ENCODE measurements around the gene KLHDC2.

The KLHDC2 gene

DNA sequence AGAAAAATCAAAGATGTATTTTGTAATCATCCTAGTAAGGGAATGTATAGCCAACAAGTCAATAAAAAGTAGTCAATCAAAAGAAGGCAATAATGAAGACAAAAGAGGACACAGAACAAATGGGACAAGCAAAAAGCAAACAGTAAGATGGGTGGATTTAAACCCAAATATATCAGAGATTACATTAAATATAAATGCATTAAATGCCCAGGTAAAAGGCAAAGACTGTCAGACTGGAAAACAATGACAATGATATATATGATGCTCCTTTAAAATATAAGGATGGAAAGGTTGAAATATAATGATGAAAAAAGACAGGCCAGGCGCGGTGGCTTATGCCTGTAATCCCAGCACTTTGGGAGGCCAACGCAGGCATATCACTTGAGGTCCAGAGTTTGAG, 48.9 kb downstream of the KLHDC2 start:
- TF ChIP-seq, protein P1, sequence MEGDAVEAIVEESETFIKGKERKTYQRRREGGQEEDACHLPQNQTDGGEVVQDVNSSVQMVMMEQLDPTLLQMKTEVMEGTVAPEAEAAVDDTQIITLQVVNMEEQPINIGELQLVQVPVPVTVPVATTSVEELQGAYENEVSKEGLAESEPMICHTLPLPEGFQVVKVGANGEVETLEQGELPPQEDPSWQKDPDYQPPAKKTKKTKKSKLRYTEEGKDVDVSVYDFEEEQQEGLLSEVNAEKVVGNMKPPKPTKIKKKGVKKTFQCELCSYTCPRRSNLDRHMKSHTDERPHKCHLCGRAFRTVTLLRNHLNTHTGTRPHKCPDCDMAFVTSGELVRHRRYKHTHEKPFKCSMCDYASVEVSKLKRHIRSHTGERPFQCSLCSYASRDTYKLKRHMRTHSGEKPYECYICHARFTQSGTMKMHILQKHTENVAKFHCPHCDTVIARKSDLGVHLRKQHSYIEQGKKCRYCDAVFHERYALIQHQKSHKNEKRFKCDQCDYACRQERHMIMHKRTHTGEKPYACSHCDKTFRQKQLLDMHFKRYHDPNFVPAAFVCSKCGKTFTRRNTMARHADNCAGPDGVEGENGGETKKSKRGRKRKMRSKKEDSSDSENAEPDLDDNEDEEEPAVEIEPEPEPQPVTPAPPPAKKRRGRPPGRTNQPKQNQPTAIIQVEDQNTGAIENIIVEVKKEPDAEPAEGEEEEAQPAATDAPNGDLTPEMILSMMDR (conservative IDR thresholded peaks at IDR 0.05; ENCODE audit: low read depth), result no peak

DNA sequence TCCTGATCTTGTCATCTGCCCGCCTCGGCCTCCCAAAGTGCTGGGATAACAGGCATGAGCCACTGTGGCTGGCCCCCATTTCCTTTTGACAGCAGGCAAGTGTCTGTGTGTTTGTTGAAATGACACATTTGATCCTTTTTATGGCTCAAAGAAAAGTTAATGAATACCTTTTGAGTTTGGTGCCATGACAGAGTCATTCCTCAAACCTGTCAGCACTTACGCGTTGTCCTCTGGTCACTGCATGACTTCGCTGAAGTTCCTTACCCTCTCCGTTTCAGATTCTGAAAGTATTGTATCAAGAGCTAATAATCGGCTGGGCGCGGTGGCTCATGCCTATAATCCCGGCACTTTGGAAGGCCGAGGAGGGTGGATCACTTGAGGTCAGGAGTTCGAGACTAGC, 52.2 kb downstream of the KLHDC2 start:
- ChIA-PET CTCF (no interaction called here), POLR2A (ENCODE audit: low non-redundant PET) (no interaction called here)
- TF ChIP-seq, protein P1 (conservative IDR thresholded peaks at IDR 0.05; ENCODE audit: low read depth), result no peak
- DNase-seq (ENCODE audit: low spot score), result no peak
- H3K27ac ChIP-seq, result no peak overlapping the region

More for the DNA sequence above, 48.9 kb downstream of the KLHDC2 start:
- POLR2A ChIA-PET (ENCODE audit: low non-redundant PET), result no interaction called here
- no peak overlapping the region for H3K27ac ChIP-seq
- CTCF ChIA-PET, result no interaction called here
- no peak for DNase-seq (ENCODE audit: low spot score)

DNA sequence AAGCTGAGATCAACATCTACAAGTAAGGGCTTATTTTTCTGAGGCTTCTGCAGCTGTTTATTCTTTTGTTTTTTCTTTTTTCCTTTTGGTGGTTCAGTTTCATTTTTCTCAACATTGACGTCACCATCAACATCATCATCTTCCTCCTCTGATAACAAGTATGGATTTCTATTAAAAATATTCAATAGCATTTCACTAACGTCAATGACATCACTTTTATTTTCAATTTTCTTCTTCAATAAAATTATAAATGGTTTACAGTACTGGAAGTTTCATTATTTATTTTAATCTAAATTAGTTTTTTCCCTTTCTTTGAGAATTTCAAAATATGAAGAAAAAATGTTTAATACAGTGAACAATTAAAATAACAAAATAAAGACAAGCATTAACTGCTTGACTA, 60.7 kb downstream of the KLHDC2 start:
- ChIA-PET CTCF (no interaction called here), POLR2A (ENCODE audit: low non-redundant PET) (no interaction called here)
- TF ChIP-seq, protein P1 (conservative IDR thresholded peaks at IDR 0.05; ENCODE audit: low read depth), result no peak
- no peak overlapping the region for H3K27ac ChIP-seq
- DNase-seq (ENCODE audit: low spot score), result no peak
